OCI-LY3 (cell line): ENCODE results near the gene PML.
"Not testable (repeated sequence)": the region's sequence is repeated elsewhere in the genome, so short reads cannot be mapped to it uniquely, and the experiment has no call there.

ENCODE experiments used
- H2AFZ ChIP-seq: fragments of 200-600, 300-600 bp; shearing (Covaris generic); 2 replicates; pipeline ENCODE4 v1.6.0; 2014; ENCODE audit warnings: antibody characterized with exemption, low read depth, low read length
- H3K27ac ChIP-seq: fragments of 200-600, 300-600 bp; sonication (generic); 2 replicates; pipeline ENCODE4 v1.5.1; 2014; ENCODE audit warnings: mild to moderate bottlenecking, low read length, moderate library complexity, mixed read lengths
- H3K27me3 ChIP-seq: fragments of 200-600, 300-600 bp; sonication (generic); 2 replicates; pipeline ENCODE4 v1.6.1; 2014; ENCODE audit warnings: low read depth, low read length, mixed read lengths
- H3K36me3 ChIP-seq: fragments of 200-600, 300-600 bp; sonication (generic); replicated peaks from 2 replicates; pipeline ENCODE3; 2014; ENCODE audit warnings: low read depth, low read length, mixed read lengths
- H3K4me1 ChIP-seq: fragments of 300-600, 200-600 bp; sonication (generic); 2 replicates; pipeline ENCODE4 v1.6.1; 2014; ENCODE audit warnings: low read length, mixed read lengths
- H3K4me2 ChIP-seq: fragments of 200-600, 300-600 bp; sonication (generic); 2 replicates; pipeline ENCODE4 v1.6.1; 2014; ENCODE audit warnings: low read length, mixed read lengths
- H3K4me3 ChIP-seq: fragments of 300-600, 200-600 bp; sonication (generic); 2 replicates; pipeline ENCODE4 v1.5.1; 2014; ENCODE audit warnings: antibody characterized with exemption, mild to moderate bottlenecking, low read length, moderate library complexity
- H3K79me2 ChIP-seq: fragments of 300-600, 200-600 bp; shearing (Covaris generic); 2 replicates; pipeline ENCODE4 v1.6.1; 2014; ENCODE audit warnings: mild to moderate bottlenecking, low read length, mixed read lengths
- H3K9ac ChIP-seq: fragments of 300-600, 200-600 bp; shearing (Covaris generic); 2 replicates; pipeline ENCODE4 v1.6.0; 2014; ENCODE audit warnings: mild to moderate bottlenecking, low read length, moderate library complexity
- H3K9me3 ChIP-seq: fragments of 200-600, 300-600 bp; shearing (Covaris generic); 2 replicates; pipeline ENCODE4 v1.6.1; 2014; ENCODE audit warnings: low read length, mixed read lengths; ENCODE audit not compliant: insufficient read depth
- H4K20me1 ChIP-seq: fragments of 200-600, 300-600 bp; sonication (generic); 2 replicates; pipeline ENCODE4 v1.6.1; 2016; ENCODE audit warnings: low read length, mixed read lengths; ENCODE audit not compliant: insufficient read depth
- EZH2phosphoT487 ChIP-seq: fragments of 200-600 bp; shearing (Covaris generic); IDR thresholded peaks from 2 replicates; pipeline ENCODE4 v1.6.1; 2018; ENCODE audit warnings: antibody characterized with exemption, mixed run types, low read depth
- TF ChIP-seq, protein P1 (sequence below): fragments of 200-600, 300-600 bp; sonication (generic); IDR thresholded peaks from 2 replicates; pipeline ENCODE4 v1.5.1; 2014; ENCODE audit warnings: antibody characterized with exemption, low read length, low read depth

PML gene

DNA sequence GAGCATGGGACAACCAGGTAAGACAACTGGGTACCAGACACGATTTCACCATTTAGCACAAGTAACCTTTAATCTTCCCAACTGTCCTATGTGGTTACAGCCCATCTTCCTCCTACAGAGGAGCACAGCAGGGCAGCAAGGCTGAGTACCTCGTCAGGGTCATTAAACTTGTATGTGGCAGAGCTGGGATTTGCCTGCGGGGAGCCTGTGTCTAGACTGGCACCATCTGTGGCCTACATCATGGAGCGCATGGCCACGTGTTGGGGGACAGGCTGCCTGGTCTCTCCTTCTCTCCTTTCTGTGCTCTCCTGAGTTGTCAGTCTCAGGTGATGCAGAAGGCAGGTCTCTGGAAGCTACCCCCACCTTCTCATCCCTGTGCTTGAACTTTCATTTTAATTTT lies 55.6 kb downstream of the PML start:
- no peak overlapping the region for H3K27ac ChIP-seq
- H3K4me2 ChIP-seq: no peak overlapping the region
- H3K4me1 ChIP-seq: peaks cover 14% of the 10 kb centered on the region
- no peaks in the 10 kb centered on the region for H3K79me2 ChIP-seq
- no peak overlapping the region for H2AFZ ChIP-seq
- no peaks in the 10 kb centered on the region for H4K20me1 ChIP-seq
- H3K36me3 ChIP-seq: no peaks in the 10 kb centered on the region
- no peak overlapping the region for H3K4me3 ChIP-seq
- 0 out of 2 replicates have a peak, but pooled peaks cover 4% of the 10 kb centered on the region for H3K27me3 ChIP-seq
- TF ChIP-seq EZH2phosphoT487: no peak
- TF ChIP-seq, protein P1, sequence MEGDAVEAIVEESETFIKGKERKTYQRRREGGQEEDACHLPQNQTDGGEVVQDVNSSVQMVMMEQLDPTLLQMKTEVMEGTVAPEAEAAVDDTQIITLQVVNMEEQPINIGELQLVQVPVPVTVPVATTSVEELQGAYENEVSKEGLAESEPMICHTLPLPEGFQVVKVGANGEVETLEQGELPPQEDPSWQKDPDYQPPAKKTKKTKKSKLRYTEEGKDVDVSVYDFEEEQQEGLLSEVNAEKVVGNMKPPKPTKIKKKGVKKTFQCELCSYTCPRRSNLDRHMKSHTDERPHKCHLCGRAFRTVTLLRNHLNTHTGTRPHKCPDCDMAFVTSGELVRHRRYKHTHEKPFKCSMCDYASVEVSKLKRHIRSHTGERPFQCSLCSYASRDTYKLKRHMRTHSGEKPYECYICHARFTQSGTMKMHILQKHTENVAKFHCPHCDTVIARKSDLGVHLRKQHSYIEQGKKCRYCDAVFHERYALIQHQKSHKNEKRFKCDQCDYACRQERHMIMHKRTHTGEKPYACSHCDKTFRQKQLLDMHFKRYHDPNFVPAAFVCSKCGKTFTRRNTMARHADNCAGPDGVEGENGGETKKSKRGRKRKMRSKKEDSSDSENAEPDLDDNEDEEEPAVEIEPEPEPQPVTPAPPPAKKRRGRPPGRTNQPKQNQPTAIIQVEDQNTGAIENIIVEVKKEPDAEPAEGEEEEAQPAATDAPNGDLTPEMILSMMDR: no peak
- H3K9me3 ChIP-seq: no peaks in the 10 kb centered on the region
- H3K9ac ChIP-seq: no peak overlapping the region

DNA sequence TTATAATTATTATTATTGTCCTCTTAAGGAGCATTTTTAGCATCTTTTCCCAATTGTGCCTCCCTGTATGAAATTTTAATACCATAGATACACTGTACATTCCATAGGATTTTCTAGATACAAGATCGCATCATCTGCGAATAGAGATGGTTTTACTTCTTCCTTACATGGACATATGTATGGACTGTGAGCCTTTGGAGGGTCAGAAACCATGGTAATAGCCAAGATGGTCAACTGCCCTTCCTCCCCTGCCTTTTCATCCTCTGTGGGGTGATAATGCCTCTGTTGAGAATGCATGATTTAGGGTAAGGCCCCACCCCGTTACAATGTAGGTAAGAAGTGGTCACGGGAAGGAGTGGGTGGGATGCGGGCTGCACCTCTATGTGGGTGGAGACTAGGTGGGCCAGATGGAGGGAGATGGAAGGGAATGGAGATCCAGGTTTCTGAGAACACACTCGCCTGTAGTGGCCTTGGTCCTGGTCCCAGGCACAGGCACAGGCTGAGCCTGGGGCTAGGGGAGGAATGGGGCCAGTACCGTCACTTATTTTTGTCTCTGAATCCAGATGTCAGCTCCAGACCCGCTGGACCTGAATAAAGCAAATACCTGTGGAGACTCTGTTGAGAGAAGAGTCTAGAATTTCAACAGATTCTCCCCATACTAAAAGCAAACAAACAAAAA lies 56.2 kb downstream of the PML start:
- 0 out of 2 replicates have a peak, but pooled peaks cover 6% of the 10 kb centered on the region for H3K27me3 ChIP-seq
- H2AFZ ChIP-seq: no peak overlapping the region
- H3K79me2 ChIP-seq: no peaks in the 10 kb centered on the region
- H3K4me2 ChIP-seq: no peak overlapping the region
- no peaks in the 10 kb centered on the region for H3K9me3 ChIP-seq
- no peaks in the 10 kb centered on the region for H3K36me3 ChIP-seq
- H3K4me3 ChIP-seq: no peak overlapping the region
- H3K9ac ChIP-seq: no peak overlapping the region
- H3K27ac ChIP-seq: no peak overlapping the region
- TF ChIP-seq, protein P1: no peak
- no peak for TF ChIP-seq EZH2phosphoT487
- peaks cover 14% of the 10 kb centered on the region for H3K4me1 ChIP-seq
- no peaks in the 10 kb centered on the region for H4K20me1 ChIP-seq

DNA sequence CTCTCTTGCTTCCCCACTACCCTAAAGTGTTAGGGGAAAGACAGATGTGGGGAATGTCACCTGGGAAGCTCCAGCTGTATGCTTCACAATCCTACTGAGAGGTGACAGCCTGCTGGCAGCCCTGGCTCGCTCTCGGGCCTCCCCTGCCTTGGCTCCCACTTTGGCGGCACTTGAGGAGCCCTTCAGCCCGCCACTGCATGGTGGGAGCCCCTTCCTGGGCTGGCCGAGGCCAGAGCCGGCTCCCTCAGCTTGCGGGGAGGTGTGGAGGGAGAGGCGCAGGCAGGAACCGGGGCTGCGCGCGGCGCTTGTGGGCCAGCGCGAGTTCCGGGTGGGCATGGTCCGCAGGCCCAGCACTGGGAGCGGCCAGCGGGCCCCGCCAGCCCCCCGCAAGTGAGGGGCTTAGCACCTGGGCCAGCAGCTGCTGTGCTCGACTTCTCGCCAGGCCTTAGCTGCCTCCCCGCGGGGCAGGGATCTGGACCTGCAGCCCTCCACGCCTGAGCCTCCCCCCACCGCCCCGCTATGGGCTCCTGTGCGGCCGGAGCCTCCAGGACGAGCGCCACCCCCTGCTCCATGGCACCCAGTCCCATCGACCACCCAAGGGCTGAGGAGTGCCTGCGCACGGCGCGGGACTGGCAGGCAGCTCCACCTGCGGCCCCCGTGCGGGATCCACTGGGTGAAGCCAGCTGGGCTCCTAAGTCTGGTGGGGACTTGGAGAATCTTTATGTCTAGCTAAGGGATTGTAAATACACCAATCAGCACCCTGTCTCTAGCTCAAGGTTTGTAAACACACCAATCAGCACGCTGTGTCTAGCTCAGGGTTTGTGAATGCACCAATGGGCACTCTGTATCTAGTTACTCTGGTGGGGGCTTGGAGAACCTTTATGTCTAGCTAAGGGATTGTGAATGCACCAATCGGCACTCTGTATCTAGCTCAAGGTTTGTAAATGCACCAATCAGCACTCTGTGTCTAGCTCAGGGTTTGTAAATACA lies 58.0 kb downstream of the PML start:
- H3K79me2 ChIP-seq, H3K9me3 ChIP-seq, H2AFZ ChIP-seq, H4K20me1 ChIP-seq, H3K9ac ChIP-seq, H3K27me3 ChIP-seq, H3K27ac ChIP-seq, H3K4me3 ChIP-seq, H3K36me3 ChIP-seq, H3K4me2 ChIP-seq: not testable (repeated sequence)
- H3K4me1 ChIP-seq: peaks cover 14% of the 10 kb centered on the region

DNA sequence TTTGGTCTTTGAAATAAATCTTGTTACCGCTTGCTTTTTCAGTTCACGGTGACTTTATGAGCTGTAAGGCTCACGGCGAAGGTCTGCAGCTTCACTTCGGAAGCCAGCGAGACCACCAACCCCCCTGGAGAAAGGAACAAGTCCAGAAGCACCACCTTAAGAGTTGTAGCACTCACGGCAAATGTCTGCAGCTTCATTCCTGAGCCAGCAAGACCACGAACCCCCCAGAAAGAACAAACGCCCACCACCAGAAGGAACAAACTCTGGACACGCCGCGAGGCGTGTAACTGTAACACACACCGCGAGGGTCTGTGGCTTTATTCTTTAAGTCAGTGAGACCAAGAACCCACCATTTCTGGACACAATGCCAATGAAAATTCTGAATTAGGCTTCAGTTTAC lies 59.0 kb downstream of the PML start:
- Histone ChIP-seq H3K9ac (no peak overlapping the region; the same call in 1 of the 2 replicates), H3K27ac (no peak overlapping the region), H3K36me3 (no peaks in the 10 kb centered on the region), H3K27me3 (0 out of 2 replicates have a peak, but pooled peaks cover 13% of the 10 kb centered on the region), H4K20me1 (no peaks in the 10 kb centered on the region), H3K4me3 (peak overlapping the region; percentile 47), H2AFZ (peak overlapping the region; percentile 86), H3K9me3 (no peaks in the 10 kb centered on the region), H3K79me2 (no peaks in the 10 kb centered on the region), H3K4me2 (peak overlapping the region; percentile 62), H3K4me1 (peaks cover 13% of the 10 kb centered on the region)
- TF ChIP-seq, protein P1: no peak
- no peak for TF ChIP-seq EZH2phosphoT487
